HG02973 (cell line): ENCODE data around the gene MAGI2.
"Not testable (repeated sequence)": the region's sequence is repeated elsewhere in the genome, so short reads cannot be mapped to it uniquely, and the experiment has no call there.

Experiments used
- ATAC-seq: cut with Tn5 transposase; IDR thresholded peaks from one replicate; pipeline ENCODE4 v1.9.1; 2021; ENCODE audit warnings: moderate library complexity; ENCODE audit not compliant: unreplicated experiment

The MAGI2 gene

GRCh38 chr7:78329001-78329655 lies 1124.3 kb downstream of the MAGI2 start:
- no peak for ATAC-seq

DNA sequence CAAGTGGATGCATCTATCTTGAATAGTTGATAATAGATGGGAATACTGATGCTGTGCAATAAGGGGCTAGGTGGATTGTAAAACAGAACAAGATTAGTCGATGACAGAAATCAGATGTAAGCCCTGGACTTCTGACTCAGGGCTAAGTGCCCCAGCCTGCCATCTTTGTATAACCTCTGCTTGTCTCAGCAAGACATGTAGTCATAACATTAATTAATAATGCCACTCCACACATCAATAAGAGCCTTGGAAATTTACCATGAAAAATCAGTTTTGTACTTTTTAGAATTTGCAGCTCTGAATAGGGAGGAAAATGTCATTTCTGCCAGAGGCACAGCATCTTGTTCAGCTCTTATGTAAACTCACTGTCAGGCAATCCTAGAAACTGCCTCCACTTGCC lies 1125.7 kb downstream of the MAGI2 start:
- ATAC-seq: no peak

GRCh38 chr7:78326876-78327275 lies 1126.6 kb downstream of the MAGI2 start:
- ATAC-seq: no peak

GRCh38 chr7:78326189-78326588 lies 1127.3 kb downstream of the MAGI2 start:
- ATAC-seq: no peak

DNA sequence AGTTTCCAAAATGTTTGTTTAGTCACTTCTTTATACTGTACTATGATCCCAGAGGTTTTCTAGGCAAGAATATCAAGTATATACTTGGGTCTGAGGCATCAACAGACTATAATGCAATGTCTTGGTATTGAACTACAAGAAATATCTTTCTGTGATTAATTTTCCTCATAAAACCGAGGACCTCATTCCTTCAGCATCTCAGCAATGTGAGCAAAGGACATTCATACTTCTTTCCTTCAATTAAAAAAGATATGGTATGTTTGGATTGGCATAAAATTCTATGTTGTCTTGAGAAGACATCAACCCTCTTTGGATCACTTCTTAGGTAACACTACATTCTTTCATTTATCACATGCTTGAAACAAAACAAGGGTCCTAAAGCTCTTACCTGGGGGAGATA lies 1130.3 kb downstream of the MAGI2 start:
- ATAC-seq: no peak

GRCh38 chr7:78322231-78322630 lies 1131.2 kb downstream of the MAGI2 start:
- ATAC-seq: not testable (repeated sequence)

DNA sequence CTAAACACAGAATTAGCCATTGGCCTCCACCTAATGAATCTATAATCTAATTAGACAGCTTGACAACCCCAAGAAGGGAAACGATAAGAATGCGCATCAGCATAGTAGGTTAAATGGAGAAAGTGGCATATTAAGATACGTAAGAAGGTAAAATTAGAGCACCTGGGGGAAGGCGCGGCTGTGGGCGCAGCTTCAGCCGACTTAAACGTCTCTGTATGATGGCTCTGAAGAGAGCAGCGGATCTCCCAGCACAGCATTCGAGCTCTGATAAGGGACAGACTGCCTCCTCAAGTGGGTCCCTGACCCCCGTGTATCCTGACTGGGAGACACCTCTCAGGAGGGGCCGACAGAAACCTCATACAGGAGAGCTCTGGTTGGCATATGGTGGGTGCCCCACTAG lies 1136.1 kb downstream of the MAGI2 start:
- no peak for ATAC-seq

DNA sequence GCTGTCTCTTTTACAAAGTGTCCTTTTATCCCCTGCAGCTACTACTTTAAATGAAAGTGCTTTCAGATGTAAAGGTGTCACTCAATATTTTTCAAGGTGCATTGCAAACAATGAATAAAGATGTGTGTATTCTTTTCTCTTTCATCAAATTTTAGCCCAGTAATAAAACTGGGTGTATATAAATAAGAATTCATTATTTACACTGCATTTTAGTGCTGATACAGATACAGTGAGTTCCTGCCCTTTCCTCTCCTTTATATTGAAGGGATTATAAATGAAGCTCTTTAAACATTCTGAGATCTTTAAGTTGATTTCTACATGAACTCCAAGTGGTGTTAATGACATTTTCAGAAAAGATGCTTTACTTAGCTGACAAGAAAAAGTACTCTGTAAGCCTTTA lies 1137.4 kb downstream of the MAGI2 start:
- ATAC-seq: no peak

DNA sequence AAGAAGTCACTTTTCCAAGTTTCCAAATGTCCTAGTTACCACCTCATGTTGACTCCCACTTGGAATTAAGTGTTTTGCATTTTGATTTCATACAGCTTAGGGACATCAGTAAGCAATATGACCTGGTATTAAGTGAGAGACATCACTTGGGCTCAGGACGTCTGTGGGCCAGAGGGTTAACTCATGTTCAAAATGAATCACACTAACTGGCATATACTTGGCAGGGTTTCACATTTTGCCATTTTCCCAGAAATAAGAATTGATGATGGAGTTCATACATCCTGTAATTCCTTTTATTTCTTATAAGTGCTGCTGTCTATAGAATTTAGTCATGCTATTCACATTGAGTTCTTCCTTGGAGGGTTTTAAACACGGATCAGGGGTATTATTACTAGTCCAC lies 1138.3 kb downstream of the MAGI2 start:
- ATAC-seq: no peak

- no peak for ATAC-seq
Observed at GRCh38 chr7:78311181-78311580, 1142.3 kb downstream of the MAGI2 start.

DNA sequence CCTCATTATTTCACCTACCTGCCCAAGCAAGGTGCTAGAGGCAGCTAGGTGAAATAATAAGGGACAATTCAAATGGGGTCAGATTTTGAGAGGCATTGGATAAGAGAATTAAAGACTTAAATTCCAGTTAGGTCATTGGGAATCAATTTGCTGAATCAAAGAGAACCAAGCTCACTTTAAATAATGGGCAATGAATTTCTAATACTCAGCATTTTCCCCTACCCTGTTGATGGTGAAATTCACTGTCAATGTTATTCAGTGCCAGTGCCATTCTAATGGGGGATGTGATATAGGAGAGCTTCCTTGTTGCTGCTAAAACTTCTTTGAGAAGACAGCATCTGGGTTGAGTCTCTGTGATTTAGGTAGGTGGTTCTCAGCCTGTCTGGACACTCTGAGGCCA lies 1145.6 kb downstream of the MAGI2 start:
- ATAC-seq: no peak

- ATAC-seq: no peak
Observed at GRCh38 chr7:78306634-78307033, 1146.8 kb downstream of the MAGI2 start.

- no peak for ATAC-seq
Observed at GRCh38 chr7:78301407-78301806, 1152.1 kb downstream of the MAGI2 start.

DNA sequence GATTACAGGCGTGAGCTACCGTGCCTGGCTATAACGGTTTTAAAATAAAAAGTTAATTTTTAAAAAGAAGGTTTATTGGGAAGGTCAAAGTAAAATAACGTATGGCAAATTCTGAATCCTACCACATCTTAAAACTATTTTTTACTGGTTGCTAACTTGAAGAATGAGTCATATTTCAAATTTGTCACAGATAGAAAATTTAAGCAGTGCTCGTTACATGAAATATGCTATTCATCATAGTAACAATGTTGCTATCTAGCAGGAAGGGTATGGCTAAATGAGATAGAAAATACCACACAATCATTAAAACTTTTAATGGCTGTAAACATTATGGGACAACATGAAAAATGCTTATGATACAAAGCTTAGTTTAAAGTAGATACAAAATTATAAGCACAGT lies 1154.4 kb downstream of the MAGI2 start:
- ATAC-seq: no peak

GRCh38 chr7:78296644-78297371 lies 1156.7 kb downstream of the MAGI2 start:
- ATAC-seq: no peak

DNA sequence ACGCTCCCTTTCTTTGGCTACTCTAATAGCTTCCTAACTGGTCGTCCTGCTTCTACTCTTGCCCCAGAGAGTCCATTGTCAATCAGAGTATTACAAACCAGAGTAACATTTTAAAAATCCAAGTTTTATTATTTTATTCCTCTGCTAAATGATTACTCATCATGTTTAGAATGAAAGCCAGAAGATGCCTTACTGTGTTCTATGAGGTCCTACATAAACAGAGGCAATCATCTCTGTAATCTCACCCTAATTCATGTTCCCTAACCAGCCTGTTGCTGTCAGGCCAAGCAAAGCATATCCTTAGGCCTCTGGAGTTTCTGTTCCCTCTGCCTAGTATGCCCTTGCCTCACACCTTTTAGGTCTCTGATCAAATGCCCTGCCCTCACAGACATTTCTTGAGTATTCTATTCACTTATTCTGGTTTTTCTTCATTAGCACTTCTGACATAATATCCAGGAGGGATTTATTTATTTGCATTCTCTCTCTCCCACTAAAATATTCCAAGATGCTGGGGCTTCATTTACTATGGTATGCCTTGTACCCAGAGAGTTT lies 1157.3 kb downstream of the MAGI2 start:
- ATAC-seq: no peak

- not testable (repeated sequence) for ATAC-seq
Observed at GRCh38 chr7:78289471-78289870, 1164.0 kb downstream of the MAGI2 start.

DNA sequence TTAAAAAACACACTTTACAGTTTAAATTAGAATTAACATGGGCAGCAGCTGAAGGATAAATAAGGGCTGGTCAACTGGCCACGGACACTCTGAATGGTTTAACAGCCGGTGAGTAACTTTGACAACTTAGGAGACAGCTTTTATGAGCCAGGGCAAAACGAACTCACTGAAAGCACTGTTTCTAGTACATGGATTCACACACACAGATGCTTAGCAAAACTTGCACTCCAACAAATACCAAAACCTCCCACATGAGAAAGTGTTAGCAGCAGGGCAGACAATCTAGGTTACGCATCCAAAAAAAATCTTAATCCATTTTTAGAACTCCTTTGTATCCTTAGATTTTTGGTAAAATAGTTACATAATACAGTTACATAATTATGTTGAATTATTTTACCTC lies 1168.5 kb downstream of the MAGI2 start:
- no peak for ATAC-seq

DNA sequence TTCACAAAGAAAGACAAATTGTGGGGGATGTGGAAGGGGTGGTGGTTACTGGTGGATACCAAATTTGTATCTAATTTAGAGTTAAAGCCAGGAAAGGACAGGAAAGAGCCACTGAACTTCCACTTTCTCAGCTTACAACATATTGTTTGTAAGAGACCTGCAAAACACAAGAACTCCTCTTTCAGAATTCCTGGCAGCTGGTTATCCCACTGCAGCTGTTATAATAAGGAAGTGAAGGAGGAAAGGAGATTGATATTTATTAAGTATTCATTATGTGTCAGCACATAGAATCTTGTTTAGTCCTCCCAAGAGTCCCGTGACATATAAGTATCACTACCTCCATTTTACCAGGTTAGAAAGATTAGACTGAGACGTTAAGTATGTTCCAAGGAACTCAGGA lies 1173.2 kb downstream of the MAGI2 start:
- no peak for ATAC-seq

DNA sequence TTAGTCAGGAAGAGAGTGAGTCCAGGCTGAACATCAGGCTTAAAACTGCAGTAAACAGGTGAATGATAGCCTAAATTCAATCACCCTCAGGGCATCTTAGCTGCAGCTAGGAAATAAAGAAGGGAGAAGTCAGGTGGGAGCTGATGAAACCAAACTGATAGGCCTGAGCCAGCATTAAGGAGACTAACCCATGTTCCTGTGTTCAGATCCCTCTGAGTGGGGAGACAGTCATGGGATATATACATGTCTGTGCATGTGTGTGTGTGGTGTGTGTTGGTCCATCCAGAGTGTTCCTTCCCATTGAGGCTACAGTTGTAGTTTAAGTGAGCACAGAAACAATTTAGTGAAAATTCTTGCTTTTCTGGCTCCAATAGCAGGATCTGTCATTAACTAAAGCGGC lies 1174.0 kb downstream of the MAGI2 start:
- ATAC-seq: no peak

DNA sequence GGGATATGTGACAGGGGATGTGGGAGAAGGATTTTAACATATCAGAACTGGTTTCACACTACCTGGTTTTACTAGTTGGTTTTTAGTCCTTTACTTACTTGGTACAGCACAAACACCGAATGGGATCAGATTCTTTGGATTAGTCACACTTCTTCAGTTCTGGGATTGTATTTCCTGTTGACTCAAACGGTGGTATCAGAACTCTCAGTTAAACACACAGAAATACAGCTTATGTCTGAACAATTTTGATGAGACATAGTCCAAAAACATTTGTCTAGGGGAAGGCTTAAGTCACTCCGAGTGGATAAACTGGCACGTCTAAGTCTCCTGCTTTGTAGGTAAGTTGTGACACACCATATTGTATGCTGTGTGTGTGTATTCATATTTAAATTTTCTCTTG lies 1174.4 kb downstream of the MAGI2 start:
- ATAC-seq: no peak

DNA sequence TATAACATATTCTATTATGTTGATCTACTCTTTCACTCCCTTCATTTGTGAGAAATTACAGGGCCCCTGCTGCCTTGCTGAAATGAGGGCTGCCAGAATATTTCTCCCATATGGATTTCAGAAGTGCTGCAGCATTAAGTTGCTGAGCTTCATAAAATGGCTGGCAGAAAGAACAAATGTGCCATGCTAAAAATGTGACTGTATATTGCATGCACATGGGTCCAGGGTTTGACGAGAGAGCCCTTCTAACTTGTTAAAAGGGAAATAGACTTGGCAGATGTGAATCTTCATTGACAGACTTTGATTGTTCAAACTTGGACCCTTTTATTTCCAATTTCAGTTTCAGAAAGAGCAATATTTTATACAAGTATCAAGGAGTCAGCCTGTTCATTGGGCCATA lies 1186.3 kb downstream of the MAGI2 start:
- no peak for ATAC-seq
